HG03280 (cell line): ENCODE data around the gene ODF2.
"Not testable (repeated sequence)": the region's sequence is repeated elsewhere in the genome, so short reads cannot be mapped to it uniquely, and the experiment has no call there.

ENCODE experiments used
- ATAC-seq: cut with Tn5 transposase; IDR thresholded peaks from one replicate; pipeline ENCODE4 v1.9.1; 2021; ENCODE audit warnings: mild to moderate bottlenecking, moderate library complexity; ENCODE audit not compliant: unreplicated experiment

Gene ODF2

DNA sequence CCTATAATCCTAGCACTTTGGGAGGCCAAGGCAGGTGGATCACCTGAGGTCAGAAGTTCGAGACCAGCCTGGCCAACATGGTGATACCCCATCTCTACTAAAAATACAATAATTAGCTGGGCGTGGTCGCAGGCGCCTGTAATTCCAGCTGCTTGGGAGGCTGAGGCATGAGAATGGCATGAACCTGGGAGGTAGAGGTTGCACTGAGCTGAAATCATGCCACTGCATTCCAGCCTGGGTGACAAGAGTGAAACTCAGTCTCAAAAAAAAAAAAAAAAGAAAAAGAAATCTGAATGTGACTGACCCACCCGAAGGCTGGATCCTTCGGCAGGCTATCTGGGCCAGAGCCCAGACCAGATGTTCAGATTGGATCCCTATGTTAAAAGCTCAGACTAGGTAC is 32.5 kb upstream of the ODF2 start:
- not testable (repeated sequence) for ATAC-seq

DNA sequence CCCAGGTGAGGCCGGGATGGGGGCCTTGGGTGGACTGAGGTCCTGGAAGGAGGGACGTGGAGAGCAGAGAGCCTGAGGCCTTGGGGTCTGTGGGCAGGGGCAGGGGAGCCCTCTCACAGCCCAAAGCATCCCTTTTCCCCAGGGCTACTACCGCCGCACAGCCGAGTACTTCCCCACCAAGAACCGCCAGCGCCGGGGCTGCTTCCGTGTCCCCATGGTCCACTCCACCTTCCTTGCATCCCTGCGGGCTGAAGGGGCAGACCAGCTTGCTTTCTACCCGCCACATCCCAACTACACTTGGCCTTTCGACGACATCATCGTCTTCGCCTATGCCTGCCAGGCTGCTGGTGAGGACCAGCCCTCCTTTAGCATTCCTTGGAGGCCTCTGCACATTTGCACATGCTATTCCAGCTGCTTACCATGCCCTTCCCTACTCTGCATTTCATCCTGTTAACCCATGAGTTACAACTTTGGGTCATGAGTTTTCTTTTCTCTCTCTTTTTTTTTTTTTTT is 31.5 kb upstream of the ODF2 start:
- no peak for ATAC-seq

DNA sequence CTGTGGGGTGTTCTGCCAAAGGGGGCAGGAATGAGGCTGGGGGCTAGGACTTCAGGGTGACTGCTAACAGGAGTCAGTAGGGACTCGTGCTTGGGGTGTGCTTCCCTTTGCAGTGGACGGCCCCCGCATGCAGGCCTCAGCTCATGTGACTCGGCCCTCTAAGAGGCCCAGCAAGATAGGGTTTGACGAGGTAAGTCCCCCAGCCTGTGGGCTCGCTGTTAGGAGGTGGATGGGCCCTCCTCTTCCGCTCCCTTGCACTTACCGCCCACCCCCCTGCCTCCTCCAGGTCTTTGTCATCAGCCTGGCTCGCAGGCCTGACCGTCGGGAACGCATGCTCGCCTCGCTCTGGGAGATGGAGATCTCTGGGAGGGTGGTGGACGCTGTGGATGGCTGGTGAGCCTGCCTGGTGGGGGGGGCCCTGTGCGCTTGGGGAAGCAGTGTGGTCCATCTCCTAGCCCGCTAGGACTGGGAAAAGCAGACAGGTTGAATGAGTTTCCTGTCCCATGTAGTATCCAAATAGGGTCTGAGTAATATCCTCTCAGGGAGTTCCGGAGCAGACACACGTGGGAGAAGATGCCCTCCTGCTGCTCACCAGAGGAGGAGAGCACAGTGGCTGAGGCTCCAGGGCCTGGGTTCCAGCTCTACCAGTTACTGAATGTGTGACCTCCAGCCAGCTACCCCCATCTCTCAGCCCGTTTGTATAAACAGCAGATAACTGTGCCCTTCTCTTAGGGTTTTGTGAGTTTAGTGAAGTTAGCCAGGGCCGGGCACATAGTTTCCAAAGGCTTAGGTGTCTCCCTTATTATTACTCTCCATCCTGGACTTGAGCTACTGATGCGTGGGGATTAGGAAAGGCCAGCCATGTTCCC is 26.9 kb upstream of the ODF2 start:
- ATAC-seq: no peak

GRCh38 chr9:128429513-128430086 is 26.2 kb upstream of the ODF2 start:
- no peak for ATAC-seq

DNA sequence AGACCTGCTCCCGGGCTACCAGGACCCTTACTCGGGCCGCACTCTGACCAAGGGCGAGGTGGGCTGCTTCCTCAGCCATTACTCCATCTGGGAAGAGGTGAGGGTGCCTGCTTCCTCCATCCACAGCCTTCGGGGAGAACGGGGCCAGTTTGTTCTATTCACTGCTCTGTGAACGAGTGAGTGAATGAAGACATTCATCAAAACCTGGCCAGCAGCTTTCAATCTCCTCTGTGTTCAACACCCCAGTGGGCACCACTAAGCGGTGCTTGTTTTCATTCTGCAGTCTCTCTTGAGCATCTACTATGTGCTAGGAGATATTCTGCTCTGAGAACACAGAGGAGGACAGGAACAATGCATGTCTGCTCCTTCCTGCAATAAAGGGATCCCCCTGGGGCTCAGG is 24.6 kb upstream of the ODF2 start:
- no peak for ATAC-seq

DNA sequence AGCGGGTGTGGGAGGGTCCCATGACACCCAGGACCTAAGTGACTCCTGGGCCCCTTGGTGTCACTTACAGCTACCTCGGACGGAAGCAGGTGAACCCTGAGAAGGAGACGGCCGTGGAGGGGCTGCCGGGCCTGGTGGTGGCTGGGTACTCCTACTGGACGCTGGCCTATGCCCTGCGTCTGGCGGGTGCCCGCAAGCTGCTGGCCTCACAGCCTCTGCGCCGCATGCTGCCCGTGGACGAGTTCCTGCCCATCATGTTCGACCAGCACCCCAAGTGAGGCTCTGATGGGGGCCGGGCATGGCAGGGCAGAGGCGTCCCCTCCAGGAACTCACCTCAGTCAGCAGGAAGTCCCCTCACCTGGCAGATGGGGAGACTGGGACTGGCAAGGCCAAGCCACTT is 21.5 kb upstream of the ODF2 start:
- ATAC-seq: no peak

DNA sequence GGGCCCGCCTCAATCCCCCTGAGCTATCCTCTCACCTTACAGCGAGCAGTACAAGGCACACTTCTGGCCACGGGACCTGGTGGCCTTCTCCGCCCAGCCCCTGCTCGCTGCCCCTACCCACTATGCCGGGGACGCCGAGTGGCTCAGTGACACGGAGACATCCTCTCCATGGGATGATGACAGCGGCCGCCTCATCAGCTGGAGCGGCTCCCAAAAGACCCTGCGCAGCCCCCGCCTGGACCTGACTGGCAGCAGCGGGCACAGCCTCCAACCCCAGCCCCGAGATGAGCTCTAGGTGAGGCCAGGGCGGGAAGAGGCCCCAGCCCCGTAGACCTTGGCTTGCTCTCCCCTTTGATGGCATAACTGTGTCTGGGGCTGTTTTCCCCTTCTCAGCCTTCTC is 20.2 kb upstream of the ODF2 start:
- no peak for ATAC-seq

GRCh38 chr9:128438343-128439109 is 17.3 kb upstream of the ODF2 start:
- peak; percentile 68 for ATAC-seq

GRCh38 chr9:128439273-128439672 is 16.5 kb upstream of the ODF2 start:
- no peak for ATAC-seq

DNA sequence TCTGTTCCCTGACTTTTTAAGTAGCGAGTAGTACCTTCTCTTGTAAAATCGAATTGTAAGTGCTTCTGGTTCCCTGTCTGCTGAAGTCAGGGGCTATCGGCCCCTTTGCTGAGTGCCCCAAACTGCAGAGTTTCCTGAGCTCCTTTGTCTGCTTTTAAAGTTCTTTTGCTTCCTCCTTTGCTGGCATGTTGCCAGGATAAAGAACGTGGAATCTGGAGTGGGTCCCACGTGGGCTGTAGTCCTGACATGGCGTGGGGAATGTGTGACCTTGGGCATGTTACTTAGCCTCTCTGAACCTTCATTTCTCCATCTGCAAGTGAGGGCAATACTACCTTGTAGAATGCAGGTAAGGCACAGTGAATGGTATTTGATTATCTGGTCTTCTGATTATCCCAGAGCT is 13.7 kb upstream of the ODF2 start:
- no peak for ATAC-seq

- ATAC-seq: not testable (repeated sequence)
These were observed 9.3 kb upstream of the ODF2 start for GRCh38 chr9:128446505-128446904.

DNA sequence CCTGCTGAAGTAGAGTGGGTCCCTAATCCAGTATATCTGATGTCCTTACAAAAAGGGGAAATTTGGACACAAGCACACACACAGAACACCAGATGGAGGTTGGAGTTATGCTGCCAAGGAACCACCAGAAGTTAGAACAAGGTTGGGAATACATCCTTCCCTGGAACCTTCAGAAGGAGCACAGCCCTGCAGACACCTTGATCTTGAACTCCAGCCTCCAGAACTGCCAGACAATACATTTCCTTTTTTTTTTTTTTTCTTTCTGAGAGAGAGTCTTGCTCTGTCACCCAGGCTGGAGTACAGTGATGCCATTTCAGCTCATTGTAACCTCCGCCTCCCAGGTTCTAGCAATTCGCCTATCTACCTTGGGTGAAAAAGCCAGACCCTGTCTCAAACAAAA is 7.1 kb upstream of the ODF2 start:
- ATAC-seq: no peak

- ATAC-seq: no peak
These were observed 815 bp upstream of the ODF2 start for GRCh38 chr9:128454991-128455390.

GRCh38 chr9:128456613-128457061 is 831 bp downstream of the ODF2 start:
- ATAC-seq: peak; percentile 43

DNA sequence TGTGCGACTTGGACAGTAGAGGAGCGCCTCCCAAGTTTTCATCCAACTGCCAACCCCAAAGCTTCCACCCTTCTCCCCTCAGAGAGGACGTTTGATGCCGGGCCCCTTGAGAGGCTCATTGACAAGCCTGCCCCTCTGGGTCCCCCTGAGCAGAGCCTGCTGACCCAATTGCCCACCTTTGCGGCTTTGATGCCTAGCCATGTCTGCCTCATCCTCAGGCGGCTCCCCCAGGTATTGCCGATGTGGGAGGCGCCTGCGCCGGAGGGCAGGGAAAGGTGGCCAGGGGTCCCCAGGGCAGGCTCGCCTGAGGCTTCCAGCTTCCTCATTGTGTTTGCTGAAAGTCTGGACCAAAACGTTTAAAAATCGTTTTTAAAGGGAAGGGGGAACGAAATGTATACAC is 1.4 kb downstream of the ODF2 start:
- ATAC-seq: no peak

DNA sequence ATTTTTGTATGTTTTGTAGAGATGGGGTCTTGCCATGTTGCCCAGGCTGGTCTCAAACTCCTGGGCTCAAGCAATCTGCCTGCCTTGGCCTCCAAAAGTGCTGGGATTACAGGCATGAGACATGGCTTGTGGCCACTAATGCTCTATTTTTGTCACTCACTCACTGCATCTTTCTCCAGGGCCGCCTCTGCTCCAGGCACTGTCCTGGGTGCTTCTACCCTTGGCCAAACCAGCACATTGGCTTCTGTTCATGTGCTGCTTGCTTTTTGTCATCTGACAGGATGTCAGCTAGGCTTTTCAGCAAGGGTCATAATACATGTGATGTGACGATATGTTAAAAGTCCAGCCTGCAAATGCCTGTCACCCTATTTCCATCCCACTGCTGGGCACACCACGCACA is 3.2 kb downstream of the ODF2 start:
- ATAC-seq: no peak

DNA sequence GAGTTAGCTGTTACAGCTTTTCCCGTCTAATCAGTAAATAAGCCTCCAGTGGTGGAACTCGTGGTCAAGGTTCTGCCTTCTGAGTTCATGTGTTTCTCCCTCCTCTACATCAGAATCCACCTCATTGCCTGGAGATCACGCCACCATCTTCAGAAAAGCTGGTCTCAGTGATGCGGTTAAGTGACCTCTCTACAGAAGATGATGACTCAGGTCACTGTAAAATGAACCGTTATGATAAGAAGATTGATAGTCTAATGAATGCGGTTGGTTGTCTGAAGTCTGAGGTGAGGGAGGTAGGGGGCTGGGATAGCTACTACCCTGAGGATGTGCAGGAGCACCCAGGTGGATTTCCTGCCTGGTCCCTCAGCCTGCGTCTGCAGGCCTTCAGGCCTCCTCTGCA is 13.3 kb downstream of the ODF2 start:
- ATAC-seq: no peak

- no peak for ATAC-seq
These were observed 14.8 kb downstream of the ODF2 start for GRCh38 chr9:128470560-128470959.

GRCh38 chr9:128473104-128473503 is 17.3 kb downstream of the ODF2 start:
- ATAC-seq: no peak

- ATAC-seq: no peak
These were observed 20.1 kb downstream of the ODF2 start for GRCh38 chr9:128475867-128476266.

- no peak for ATAC-seq
These were observed 23.5 kb downstream of the ODF2 start for GRCh38 chr9:128479262-128479661.

GRCh38 chr9:128481561-128481960 is 25.8 kb downstream of the ODF2 start:
- ATAC-seq: no peak
